GM19468 (cell line): Measurements from ENCODE around the gene SH3GL3.

Source experiments
- ATAC-seq: cut with Tn5 transposase; IDR thresholded peaks from one replicate; pipeline ENCODE4 v1.9.1; 2021; ENCODE audit warnings: mild to moderate bottlenecking, moderate library complexity, moderate number of reproducible peaks; ENCODE audit not compliant: unreplicated experiment; ENCODE audit errors: extremely low read depth

Gene SH3GL3, protein sequence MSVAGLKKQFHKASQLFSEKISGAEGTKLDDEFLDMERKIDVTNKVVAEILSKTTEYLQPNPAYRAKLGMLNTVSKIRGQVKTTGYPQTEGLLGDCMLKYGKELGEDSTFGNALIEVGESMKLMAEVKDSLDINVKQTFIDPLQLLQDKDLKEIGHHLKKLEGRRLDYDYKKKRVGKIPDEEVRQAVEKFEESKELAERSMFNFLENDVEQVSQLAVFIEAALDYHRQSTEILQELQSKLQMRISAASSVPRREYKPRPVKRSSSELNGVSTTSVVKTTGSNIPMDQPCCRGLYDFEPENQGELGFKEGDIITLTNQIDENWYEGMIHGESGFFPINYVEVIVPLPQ

GRCh38 chr15:83446904-83447709 lies at the start of gene SH3GL3:
Gene SH3GL3, plus strand, starts transcription at chr15:83447341. Its CDS starts 193 bp downstream, at chr15:83447534.
- ATAC-seq: no peak

- no peak for ATAC-seq
These were observed 48.5 kb upstream of the SH3GL3 start for GRCh38 chr15:83398626-83399025.

DNA sequence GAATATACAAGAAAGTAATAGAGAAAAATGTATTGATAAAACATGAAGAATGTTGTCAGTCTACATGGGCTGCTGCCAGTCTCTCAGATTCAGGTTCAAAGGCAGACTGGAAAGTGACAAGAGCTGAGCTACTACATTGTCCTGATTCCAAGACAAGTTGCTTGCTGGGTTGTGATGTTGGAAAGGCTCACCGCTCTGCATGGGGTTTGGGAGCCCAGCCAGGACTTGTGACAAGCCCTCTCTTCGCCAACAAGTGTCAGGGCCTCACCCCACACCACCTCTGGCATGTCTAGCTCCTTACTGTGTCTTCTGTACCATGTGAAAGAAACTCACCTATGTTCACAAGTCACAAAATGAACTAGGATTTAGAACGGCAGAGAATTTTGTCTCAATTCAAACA lies 43.0 kb upstream of the SH3GL3 start:
- no peak for ATAC-seq

- ATAC-seq: no peak
These were observed 36.6 kb upstream of the SH3GL3 start for GRCh38 chr15:83410532-83410931.

DNA sequence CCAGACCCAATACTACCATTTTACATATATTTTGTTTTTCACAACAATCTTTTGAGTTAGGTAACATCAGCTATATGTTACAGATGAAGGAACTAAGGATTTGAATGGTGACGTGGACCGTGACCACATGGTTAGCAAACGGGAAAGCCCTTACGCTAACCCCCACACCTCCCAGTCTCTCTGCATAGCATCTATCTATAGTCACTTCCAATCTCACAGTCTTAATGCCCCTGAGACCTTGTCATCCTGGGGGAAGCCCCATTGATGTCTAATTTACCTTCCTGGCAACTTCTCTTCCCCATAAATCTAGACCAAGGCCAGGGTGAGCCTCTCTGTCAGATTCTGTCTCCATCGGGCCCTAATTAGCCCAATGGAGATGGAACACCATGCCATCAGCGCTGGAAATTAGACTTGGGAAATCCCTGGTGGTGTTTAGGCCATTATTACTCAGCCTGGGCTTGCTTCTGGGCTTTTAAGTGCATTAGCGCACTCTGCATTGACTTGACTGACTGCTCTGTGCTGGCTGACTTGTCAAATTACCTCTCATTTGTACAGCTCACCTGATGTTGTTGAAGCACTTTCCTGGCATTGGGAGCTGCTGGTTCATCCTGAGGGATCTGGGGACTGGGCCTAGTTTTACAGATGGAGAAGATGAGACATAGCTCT lies 34.0 kb upstream of the SH3GL3 start:
- no peak for ATAC-seq

DNA sequence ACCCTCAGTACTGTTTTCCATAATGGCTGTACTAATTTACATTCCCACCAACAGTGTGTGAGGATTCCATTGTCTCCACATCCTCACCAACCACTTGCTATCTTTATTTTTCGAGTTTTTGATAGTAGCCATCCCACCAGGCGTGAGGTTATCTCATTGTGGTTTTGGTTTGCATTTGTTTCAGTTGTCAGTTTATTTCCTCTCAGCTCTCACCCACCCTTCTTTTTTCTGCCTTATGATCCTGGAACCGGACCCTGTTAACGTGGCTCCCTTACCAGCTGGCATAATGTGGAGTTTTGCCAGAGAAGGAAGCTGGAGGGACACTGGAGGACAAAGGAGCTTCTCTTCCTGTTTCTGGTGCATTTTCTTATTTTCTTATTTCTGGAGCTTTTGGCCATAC lies 25.1 kb upstream of the SH3GL3 start:
- no peak for ATAC-seq

- ATAC-seq: no peak
These were observed 24.6 kb upstream of the SH3GL3 start for GRCh38 chr15:83422541-83422940.

DNA sequence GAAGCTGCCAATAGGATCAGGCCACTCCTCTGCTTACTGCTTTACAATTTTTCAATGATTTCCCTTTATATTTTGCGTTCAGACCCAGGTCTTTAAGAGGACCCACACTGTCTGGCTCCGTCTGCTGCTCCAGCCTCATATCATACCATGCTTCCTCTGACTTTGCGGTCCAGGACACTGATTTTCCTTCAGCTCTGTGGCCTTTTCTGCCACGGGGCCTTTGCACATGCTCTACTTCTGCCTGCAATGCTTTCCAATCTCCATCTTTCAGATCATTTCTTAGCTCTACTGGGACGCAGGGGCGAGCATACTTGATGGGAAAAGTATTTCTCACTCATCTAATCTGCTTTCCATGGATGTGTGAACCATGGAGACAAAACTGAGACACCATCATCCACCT lies 23.0 kb upstream of the SH3GL3 start:
- no peak for ATAC-seq

DNA sequence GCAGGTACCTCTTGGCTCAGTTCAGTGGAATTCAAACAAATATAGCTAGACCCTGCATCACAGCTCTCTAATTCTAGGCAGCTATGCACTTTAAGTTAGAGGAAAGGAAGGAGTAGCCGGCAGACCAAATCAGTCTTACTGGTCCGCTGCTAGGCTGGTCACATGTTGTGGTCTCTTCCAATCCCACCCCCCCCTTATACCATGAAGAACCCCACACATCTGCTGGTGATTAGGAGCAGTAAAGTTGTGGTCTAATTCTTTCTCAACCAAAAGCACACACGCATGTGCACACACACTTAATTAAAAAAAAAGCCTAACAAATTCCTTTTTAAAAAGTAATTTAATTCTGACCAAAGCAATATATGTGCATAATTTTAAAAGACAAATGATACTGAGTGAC lies 16.7 kb upstream of the SH3GL3 start:
- ATAC-seq: no peak

DNA sequence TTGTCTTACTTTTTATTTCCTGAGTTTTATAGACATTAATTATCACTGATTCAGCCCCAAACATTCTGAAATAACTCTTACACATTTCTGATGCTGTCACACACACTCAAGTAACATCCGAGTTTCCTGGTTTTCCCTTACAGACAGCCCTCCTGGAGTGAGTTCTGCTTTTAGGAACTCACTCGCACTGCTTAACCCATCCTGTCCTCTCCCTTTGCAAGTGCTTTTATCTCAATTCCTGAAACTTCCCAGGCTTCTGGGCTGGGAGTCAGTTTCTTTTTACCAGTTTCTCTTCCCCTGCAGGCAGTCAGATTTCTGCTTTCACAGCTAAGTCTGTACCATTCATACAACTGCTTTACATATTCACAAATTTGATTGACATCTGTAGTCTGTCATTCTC lies 15.6 kb upstream of the SH3GL3 start:
- no peak for ATAC-seq

DNA sequence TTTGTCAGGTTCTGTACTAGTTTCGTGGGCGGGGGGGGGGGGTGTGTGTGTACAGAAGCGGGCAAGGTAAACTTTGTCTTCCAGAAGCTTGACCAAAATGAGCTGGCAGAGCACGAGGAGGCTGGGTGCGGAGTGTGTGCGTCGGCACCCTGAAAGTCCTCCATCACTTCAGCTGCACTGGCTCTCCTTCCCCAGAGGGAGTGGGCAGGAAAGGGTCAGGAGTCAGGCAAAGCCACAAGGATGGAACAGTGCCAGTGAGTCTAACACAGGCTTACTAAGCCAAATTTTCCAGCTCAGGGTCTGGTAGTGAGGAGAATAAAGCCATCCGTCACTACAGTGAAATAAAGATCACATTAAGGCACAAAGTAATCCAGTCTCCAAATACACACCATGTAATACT lies 11.9 kb upstream of the SH3GL3 start:
- no peak for ATAC-seq

DNA sequence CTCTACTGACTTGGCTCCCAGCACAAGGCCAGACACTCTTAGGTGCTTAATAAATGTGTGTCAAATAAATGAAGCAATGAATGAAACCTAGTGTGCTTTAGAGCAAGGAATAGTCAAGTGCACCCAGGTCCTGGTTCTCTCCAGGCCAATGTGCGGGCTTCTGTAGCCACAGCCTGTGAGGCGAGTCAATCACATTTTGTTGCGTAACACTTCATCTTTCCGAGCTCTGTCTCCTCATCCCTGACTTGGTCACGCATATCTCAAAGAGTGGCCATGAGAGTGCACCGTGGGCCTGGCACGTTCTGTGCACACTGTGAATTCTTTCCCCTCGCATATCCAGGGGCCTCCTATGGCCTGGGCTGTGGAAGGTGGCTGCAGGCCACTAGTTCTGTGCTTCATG lies 11.4 kb upstream of the SH3GL3 start:
- ATAC-seq: no peak

DNA sequence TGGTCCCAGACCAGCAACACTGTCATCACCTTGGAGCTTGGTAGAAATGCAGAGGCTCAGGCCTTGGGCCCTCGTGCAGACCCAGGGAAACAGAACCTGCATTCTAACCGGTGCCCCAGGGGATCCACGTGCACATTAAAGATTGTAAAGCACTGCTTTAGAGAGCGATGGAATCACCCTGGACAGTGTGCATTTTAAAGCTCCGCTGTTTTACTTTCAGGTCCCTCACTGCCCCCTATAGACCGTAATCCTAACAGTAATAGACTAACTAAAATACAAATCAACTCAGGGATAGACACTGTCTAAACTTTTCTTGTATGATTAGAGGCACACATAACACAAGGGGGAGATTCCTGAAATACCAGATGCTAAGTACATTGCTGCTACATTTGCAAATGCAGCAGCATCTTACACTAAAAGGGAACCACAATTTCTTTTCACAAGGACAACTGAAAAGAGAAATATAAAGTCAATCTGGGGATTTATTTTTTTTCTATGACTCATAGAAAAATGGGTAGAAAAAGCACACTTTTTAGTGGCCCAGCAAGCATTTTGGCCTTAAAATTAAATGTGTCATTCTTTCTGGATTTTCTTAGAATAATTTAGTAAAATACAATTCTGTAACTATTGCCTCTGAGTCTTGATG lies 10.5 kb upstream of the SH3GL3 start:
- no peak for ATAC-seq

GRCh38 chr15:83443076-83443847 lies 3.9 kb upstream of the SH3GL3 start:
- no peak for ATAC-seq

DNA sequence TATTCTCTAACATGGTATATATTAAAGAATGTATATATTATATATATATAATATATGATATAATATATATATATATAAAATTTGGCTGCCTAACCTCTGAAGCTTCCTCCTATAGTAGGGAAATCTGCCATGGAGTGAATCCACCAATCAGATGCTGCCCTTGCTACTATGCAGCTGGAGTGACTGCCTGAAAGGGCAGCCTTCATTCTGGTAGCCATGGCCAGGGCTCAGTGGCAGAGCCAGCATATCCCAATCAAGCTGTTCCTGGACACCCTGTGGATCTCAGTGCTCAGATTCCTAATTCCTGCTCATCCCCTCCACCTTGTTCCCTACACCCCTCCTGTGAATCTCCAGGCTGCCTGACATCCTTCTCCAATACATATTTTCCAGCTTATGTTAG lies 2.2 kb upstream of the SH3GL3 start:
- ATAC-seq: no peak

GRCh38 chr15:83445643-83446042 lies 1.5 kb upstream of the SH3GL3 start:
- no peak for ATAC-seq

- ATAC-seq: no peak
These were observed 724 bp upstream of the SH3GL3 start for GRCh38 chr15:83446417-83446816.

GRCh38 chr15:83449250-83449671 lies 2.1 kb downstream of the SH3GL3 start:
- ATAC-seq: no peak

GRCh38 chr15:83449937-83450506 lies 2.9 kb downstream of the SH3GL3 start:
- ATAC-seq: no peak

- no peak for ATAC-seq
These were observed 10.0 kb downstream of the SH3GL3 start for GRCh38 chr15:83457149-83457548.
